SK-N-SH (cell line): ENCODE results near the gene C10orf67.

ENCODE experiments used
- CTCF ChIP-seq: fragments of 200-600 bp; sonication (generic); IDR thresholded peaks from 2 replicates; pipeline ENCODE4 v1.6.1; 2017; ENCODE audit warnings: antibody characterized with exemption, mild to moderate bottlenecking, moderate library complexity
- NRF1 ChIP-seq: IDR thresholded peaks from 2 replicates; pipeline ENCODE4 v1.6.1; 2012; ENCODE audit warnings: low read depth, mild to moderate bottlenecking, low read length
- RAD21 ChIP-seq: IDR thresholded peaks from 2 replicates; pipeline ENCODE4 v1.6.1; 2012; ENCODE audit warnings: mild to moderate bottlenecking, low read length
- USF2 ChIP-seq: fragments of 150-350 bp; IDR thresholded peaks from 2 replicates; pipeline ENCODE4 v1.6.1; 2017; ENCODE audit warnings: antibody characterized with exemption, low read length, low read depth, borderline replicate concordance

GRCh38 chr10:23157239-23157681 lies 187.3 kb downstream of the C10orf67 start:
- TF ChIP-seq NRF1, result no peak
- TF ChIP-seq CTCF, result no peak
- no peak for TF ChIP-seq USF2
- TF ChIP-seq RAD21, result no peak
